K562 (cell line): ENCODE data around the gene TMEM143.

Experiments used
- EP400 ChIP-seq: fragments of 450-650 bp; IDR thresholded peaks from 2 replicates; pipeline ENCODE4 v1.6.1; 2017; ENCODE audit warnings: antibody characterized with exemption, mild to moderate bottlenecking, moderate library complexity
- POLR2A ChIP-seq: fragments of 450-650 bp; conservative IDR thresholded peaks from 2 replicates; pipeline ENCODE4 v1.6.1; 2016
- ZBTB40 ChIP-seq, 2 experiments: fragments of 450-650 bp in 1 of 2; sonication (generic) in 1 of 2; formaldehyde crosslinking in 1 of 2; IDR thresholded peaks; 2 replicates each; pipeline versions ENCODE4 v1.7.1 to v1.9.0; 2016 to 2022; ENCODE audit warnings: inconsistent platforms in 1 of 2, mild to moderate bottlenecking in 1 of 2, missing genetic modification reagents in 1 of 2

- TF ChIP-seq ZBTB40 (IDR thresholded peaks at IDR 0.05) (no peak), ZBTB40 (CRISPR knock-in tag; IDR thresholded peaks at IDR 0.05) (no peak), EP400 (no peak), POLR2A (no peak)
Measured at GRCh38 chr19:48295458-48295857, 68.3 kb downstream of the TMEM143 start.
